HepG2 (cell line): Measurements from ENCODE around the gene SBNO1. TPM values are rescaled to one million over a fixed set of nuclear protein-coding genes. Genes with fewer than 3 reads are reported as not detected.

Source experiments
- CAMTA2 ChIP-seq: sonication (generic); formaldehyde crosslinking; IDR thresholded peaks from 2 replicates; pipeline ENCODE4 v1.4.0; 2020; ENCODE audit warnings: mild to moderate bottlenecking, missing genetic modification reagents, borderline replicate concordance
- EHMT2 ChIP-seq: fragments of 200-600 bp; sonication (generic); IDR thresholded peaks from 2 replicates; pipeline ENCODE4 v1.7.0; 2017; ENCODE audit warnings: antibody characterized with exemption, low read depth, low read length, borderline replicate concordance
- GABPB1 ChIP-seq: IDR thresholded peaks from 2 replicates; pipeline ENCODE4 v1.6.1; 2016; ENCODE audit warnings: mild to moderate bottlenecking, missing genetic modification reagents, moderate library complexity, missing compliant biosample characterization
- HDAC6 ChIP-seq: fragments of 200-600 bp; sonication (generic); IDR thresholded peaks from 2 replicates; pipeline ENCODE4 v1.7.0; 2017; ENCODE audit warnings: mild to moderate bottlenecking, antibody characterized with exemption, low read length, low read depth
- HES4 ChIP-seq: sonication (generic); formaldehyde crosslinking; IDR thresholded peaks from 2 replicates; pipeline ENCODE4 v1.9.0; 2021; ENCODE audit warnings: mild to moderate bottlenecking, missing genetic modification reagents, borderline replicate concordance
- PAF1 ChIP-seq: IDR thresholded peaks from 2 replicates; pipeline ENCODE4 v1.6.1; 2016; ENCODE audit warnings: missing genetic modification reagents, missing compliant biosample characterization
- REST ChIP-seq, 2 experiments: IDR thresholded peaks; 2 replicates each; pipeline ENCODE4 v1.6.1; 2011 to 2012; ENCODE audit warnings: low read length in 2 of 2, borderline replicate concordance in 1 of 2, low read depth in 1 of 2, mild to moderate bottlenecking in 1 of 2, moderate library complexity in 1 of 2
- SAP130 ChIP-seq: IDR thresholded peaks from 2 replicates; pipeline ENCODE4 v1.6.1; 2016; ENCODE audit warnings: low read depth
- SP1 ChIP-seq, 2 experiments: fragments of 450-650 bp in 1 of 2; sonication (generic) in 1 of 2; formaldehyde crosslinking in 1 of 2; IDR thresholded peaks; 2 replicates each; pipeline versions ENCODE4 v1.4.0 to v1.6.1; 2016 to 2020; ENCODE audit warnings: missing genetic modification reagents in 1 of 2
- SSRP1 ChIP-seq: IDR thresholded peaks from 2 replicates; pipeline ENCODE4 v1.6.1; 2016; ENCODE audit warnings: control low read depth
- TAF1 ChIP-seq: sonication (generic); formaldehyde crosslinking; IDR thresholded peaks from 2 replicates; pipeline ENCODE4 v1.4.0; 2020; ENCODE audit warnings: missing genetic modification reagents
- U2AF1 ChIP-seq: fragments of 200-400 bp; formaldehyde crosslinking; optimal IDR thresholded peaks from 2 replicates; pipeline ENCODE3; 2017; ENCODE audit warnings: mild to moderate bottlenecking, low read depth, low read length
- XRCC5 ChIP-seq: fragments of 200-400 bp; formaldehyde crosslinking; optimal IDR thresholded peaks from 2 replicates; pipeline ENCODE3; 2017; ENCODE audit warnings: mild to moderate bottlenecking, low read length
- ZNF20 ChIP-seq: sonication (generic); formaldehyde crosslinking; IDR thresholded peaks from 2 replicates; pipeline ENCODE4 v1.4.0; 2020; ENCODE audit warnings: mild to moderate bottlenecking, moderate library complexity, missing genetic modification reagents
- ZNF207 ChIP-seq: fragments of 450-650 bp; IDR thresholded peaks from 2 replicates; pipeline ENCODE4 v1.6.1; 2016; ENCODE audit warnings: antibody characterized with exemption, borderline replicate concordance
- ZNF546 ChIP-seq: sonication (generic); formaldehyde crosslinking; conservative IDR thresholded peaks from 2 replicates; pipeline ENCODE4 v1.8.1; 2023; ENCODE audit warnings: mild to moderate bottlenecking, missing genetic modification reagents
- ZNF709 ChIP-seq: sonication (generic); formaldehyde crosslinking; IDR thresholded peaks from 2 replicates; pipeline ENCODE4 v1.5.0; 2020; ENCODE audit warnings: mild to moderate bottlenecking, missing genetic modification reagents
- ZNF713 ChIP-seq: sonication (generic); formaldehyde crosslinking; IDR thresholded peaks from 2 replicates; pipeline ENCODE4 v1.4.0; 2020; ENCODE audit warnings: mild to moderate bottlenecking, missing genetic modification reagents
- ZNF879 ChIP-seq: sonication (generic); formaldehyde crosslinking; IDR thresholded peaks from 2 replicates; pipeline ENCODE4 v1.8.1; 2023; ENCODE audit warnings: missing genetic modification reagents
- polyA plus RNA-seq, 8 experiments: library from polyadenylated mRNA; depleted of rRNA in 3 of 8; stranded (reverse) in 7 of 8; unstranded in 1 of 8; fragments of >200 nt; fragmentation: Illumina TruSeq in 4 of 8; extraction: Trizol in 4 of 8; gene quantifications; 2 replicates each; pipeline versions ENCODE4 v1.2.1 to v1.2.3, GENCODE V29; 2011 to 2016; ENCODE audit warnings: low read depth in 4 of 8, missing spikeins in 1 of 8, mixed read lengths in 1 of 8; ENCODE audit not compliant: insufficient read depth in 1 of 8
- total RNA-seq, 5 experiments: library from RNA; depleted of rRNA; stranded (reverse); fragments of >200 nt; fragmentation: Illumina TruSeq; extraction: Trizol; gene quantifications; 2 replicates each; pipeline ENCODE4 v1.2.3, GENCODE V29; 2016; ENCODE audit warnings: low read depth in 1 of 5
- TF ChIP-seq, protein P1 (sequence below): IDR thresholded peaks from 2 replicates; pipeline ENCODE4 v1.6.1; 2016; ENCODE audit warnings: mild to moderate bottlenecking
- TF ChIP-seq, protein P2 (sequence below): IDR thresholded peaks from 2 replicates; pipeline ENCODE4 v1.6.1; 2016; ENCODE audit warnings: missing biosample characterization, missing genetic modification reagents, low read depth
- TF ChIP-seq, protein P3 (sequence below): sonication (generic); formaldehyde crosslinking; IDR thresholded peaks from 2 replicates; pipeline ENCODE4 v1.5.0; 2020; ENCODE audit warnings: mild to moderate bottlenecking, missing genetic modification reagents, moderate library complexity

Gene SBNO1
- total and polyA plus RNA-seq, 2 of the 13 experiments (the other 11 are each of a cell fraction or from before 2014, with no cell fraction given): 10.9 to 40.2 TPM

DNA sequence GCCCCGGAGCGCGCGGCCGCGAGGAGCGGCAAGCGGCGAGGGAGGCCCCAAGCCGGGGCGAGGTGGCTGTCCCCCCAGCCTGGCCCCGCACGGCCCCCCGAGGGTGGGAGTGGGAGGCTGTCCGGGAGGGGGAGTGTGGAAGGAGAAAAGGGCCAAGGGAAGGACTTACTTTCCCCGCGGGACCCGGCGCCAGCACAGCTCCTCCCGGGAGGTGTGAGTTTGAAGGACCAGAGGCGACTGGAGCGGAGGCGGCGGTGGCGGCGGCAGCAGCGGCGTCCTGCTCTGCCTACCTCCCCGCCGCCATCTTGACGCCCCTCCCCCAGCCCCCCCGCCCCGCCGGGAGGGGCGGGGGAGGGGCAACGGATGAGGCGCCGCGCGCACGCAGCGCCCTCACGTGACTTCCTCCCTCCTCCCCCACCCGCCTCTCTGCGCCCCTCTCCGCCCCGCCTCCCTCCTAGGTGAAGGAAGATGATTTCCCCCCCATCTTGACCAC lies at the start of gene SBNO1 (continued):
- TF ChIP-seq PAF1 (CRISPR knock-in tag) (no peak), SAP130 (peak; percentile 7; the same call in 1 of the 2 replicates), CAMTA2 (CRISPR knock-in tag) (no peak), ZNF20 (CRISPR knock-in tag) (no peak), GABPB1 (CRISPR knock-in tag) (peak; percentile 77; the same call in 1 of the 2 replicates), SP1 (IDR thresholded peaks at IDR 0.05) (no peak), SP1 (CRISPR knock-in tag; IDR thresholded peaks at IDR 0.05) (peak; percentile 36; the same call in 1 of the 2 replicates), HES4 (CRISPR knock-in tag) (peak; percentile 52; the same call in 1 of the 2 replicates), ZNF709 (CRISPR knock-in tag) (peak; percentile 17; the same call in 1 of the 2 replicates), EHMT2 (no peak), XRCC5 (no peak), ZNF879 (CRISPR knock-in tag) (no peak), TAF1 (peak; percentile 77), ZNF713 (CRISPR knock-in tag) (0 out of 2 replicates have a peak, but pooled peaks have one; percentile 12), SSRP1 (CRISPR knock-in tag) (no peak), ZNF546 (no peak), HDAC6 (no peak), REST (IDR thresholded peaks at IDR 0.05; ENCODE audit: borderline replicate concordance in 1 of 2, low read depth in 1 of 2, low read length in 2 of 2) (peak in 1 of 2 experiments; percentile 18; a peak in 1 of 4 replicates), ZNF207 (no peak), U2AF1 (no peak)
- TF ChIP-seq, protein P1, sequence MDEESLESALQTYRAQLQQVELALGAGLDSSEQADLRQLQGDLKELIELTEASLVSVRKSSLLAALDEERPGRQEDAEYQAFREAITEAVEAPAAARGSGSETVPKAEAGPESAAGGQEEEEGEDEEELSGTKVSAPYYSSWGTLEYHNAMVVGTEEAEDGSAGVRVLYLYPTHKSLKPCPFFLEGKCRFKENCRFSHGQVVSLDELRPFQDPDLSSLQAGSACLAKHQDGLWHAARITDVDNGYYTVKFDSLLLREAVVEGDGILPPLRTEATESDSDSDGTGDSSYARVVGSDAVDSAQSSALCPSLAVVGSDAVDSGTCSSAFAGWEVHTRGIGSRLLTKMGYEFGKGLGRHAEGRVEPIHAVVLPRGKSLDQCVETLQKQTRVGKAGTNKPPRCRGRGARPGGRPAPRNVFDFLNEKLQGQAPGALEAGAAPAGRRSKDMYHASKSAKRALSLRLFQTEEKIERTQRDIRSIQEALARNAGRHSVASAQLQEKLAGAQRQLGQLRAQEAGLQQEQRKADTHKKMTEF (CRISPR knock-in tag): no peak
- TF ChIP-seq, protein P2, sequence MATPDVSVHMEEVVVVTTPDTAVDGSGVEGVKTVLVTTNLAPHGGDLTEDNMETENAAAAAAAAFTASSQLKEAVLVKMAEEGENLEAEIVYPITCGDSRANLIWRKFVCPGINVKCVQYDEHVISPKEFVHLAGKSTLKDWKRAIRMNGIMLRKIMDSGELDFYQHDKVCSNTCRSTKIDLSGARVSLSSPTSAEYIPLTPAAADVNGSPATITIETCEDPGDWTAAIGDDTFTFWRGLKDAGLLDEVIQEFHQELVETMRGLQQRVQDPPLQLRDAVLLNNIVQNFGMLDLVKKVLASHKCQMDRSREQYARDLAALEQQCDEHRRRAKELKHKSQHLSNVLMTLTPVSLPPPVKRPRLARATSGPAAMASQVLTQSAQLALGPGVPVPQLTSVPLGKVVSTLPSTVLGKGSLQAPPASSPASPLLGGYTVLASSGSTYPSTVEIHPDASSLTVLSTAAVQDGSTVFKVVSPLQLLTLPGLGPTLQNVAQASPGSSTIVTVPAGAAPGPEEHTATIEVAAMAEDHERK (CRISPR knock-in tag): 0 out of 2 replicates have a peak, but pooled peaks have one; percentile 7
- TF ChIP-seq, protein P3, sequence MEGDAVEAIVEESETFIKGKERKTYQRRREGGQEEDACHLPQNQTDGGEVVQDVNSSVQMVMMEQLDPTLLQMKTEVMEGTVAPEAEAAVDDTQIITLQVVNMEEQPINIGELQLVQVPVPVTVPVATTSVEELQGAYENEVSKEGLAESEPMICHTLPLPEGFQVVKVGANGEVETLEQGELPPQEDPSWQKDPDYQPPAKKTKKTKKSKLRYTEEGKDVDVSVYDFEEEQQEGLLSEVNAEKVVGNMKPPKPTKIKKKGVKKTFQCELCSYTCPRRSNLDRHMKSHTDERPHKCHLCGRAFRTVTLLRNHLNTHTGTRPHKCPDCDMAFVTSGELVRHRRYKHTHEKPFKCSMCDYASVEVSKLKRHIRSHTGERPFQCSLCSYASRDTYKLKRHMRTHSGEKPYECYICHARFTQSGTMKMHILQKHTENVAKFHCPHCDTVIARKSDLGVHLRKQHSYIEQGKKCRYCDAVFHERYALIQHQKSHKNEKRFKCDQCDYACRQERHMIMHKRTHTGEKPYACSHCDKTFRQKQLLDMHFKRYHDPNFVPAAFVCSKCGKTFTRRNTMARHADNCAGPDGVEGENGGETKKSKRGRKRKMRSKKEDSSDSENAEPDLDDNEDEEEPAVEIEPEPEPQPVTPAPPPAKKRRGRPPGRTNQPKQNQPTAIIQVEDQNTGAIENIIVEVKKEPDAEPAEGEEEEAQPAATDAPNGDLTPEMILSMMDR: no peak
